Endothelial cell of coronary artery (primary cell): ENCODE measurements around the gene EXOC3L2. TPM values are rescaled to one million over a fixed set of nuclear protein-coding genes. Genes with fewer than 3 reads are reported as not detected.

Experiments
- total RNA-seq: library from RNA; depleted of rRNA; stranded (reverse); fragments of >200 nt; gene quantifications from 2 replicates; pipeline ENCODE4 v1.2.3, GENCODE V29; 2014

Gene EXOC3L2
- total RNA-seq: 0.66 and 2.1 TPM in 2 replicates

DNA sequence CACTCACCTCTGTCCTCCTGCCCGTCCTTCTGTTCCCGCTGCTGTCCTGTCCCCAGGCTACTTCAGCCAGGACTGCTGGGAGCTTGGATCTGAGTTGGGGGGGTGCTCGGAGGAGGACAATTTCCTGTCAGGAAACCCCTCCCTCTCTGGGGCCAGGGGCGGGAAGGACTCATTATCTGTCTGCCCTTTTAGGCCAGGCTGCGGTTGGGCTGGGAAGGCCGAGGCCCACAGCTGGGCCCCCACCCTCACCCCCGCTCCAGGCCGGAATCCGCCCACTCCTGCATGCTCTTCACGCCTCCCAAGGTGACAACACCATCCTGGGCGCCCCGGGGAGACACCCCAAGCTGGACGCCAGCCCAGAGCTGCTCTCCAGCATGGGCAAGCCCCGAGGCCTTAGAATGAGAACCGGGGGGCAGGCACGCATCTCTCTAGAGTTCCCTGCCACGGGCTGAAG lies at the start of gene EXOC3L2:
Gene EXOC3L2, minus strand, starts transcription at position 74 of the 454 bp plus-strand sequence. CDS start 6,362 bp downstream, outside the sequence.

DNA sequence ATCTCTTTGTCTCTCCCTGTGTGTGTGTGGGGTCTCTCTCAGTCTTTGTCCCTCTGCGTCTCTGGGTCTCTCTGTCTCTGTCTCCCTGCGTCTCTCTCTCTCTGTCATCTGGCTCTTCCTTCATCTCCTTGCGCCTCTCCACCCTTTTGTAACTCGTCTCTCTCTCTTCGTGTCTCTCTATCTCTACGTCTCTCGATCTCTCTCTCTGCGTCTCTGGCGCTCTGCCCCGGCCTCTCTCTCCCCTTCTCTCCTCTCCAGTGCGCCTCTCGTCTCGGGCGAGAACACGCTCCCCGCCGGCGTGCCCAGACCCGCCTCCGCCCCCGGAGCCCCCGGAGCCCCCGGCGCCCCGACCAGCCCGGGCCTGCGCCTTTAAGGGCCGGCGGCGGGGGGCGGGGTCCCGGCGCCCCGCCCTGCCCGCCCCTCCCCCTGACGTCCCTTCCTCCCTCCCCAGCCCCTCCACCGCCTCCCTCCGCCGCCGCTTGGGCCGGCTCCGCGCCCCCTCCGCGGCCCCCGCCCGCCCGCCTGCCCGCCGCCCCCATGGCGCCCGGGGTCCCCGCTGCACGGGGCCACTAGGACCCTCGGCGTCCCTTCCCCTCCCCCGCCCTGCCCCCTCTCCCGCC lies 5.7 kb upstream of the EXOC3L2 start, which contains the start of gene MARK4:
Gene MARK4, plus strand, starts transcription at position 440 of the 620 bp plus-strand sequence. CDS start 318 bp downstream, outside the sequence.

GRCh38 chr19:45178262-45179071 lies 66.7 kb downstream of the EXOC3L2 start, which contains the start of gene BLOC1S3:
BLOC1S3 (plus strand) TSS chr19:45178784; CDS start chr19:45179297, 513 bp downstream.

GRCh38 chr19:45177817-45178261 lies 67.4 kb downstream of the EXOC3L2 start, which contains the start of gene TRAPPC6A:
TRAPPC6A (minus strand) TSS chr19:45178237; CDS start chr19:45178218, 19 bp downstream.

Other genes starting within 250 kb of the EXOC3L2 start
- 7.1 and 10.7 TPM in 2 replicates for gene RELB, start 243.9 kb downstream of the EXOC3L2 start, total RNA-seq
- 9.8 and 20.9 TPM in 2 replicates for gene CLASRP, start 206.4 kb downstream of the EXOC3L2 start, total RNA-seq
- gene ZNF296, start 168.9 kb downstream of the EXOC3L2 start, total RNA-seq: 0.09 TPM in 2 replicates
- gene GEMIN7, start 166.1 kb downstream of the EXOC3L2 start, total RNA-seq: 17.8 and 20.6 TPM in 2 replicates
- 23.1 and 25.9 TPM in 2 replicates for gene PPP1R37, start 152.2 kb downstream of the EXOC3L2 start, total RNA-seq
- gene NKPD1, start 84.4 kb downstream of the EXOC3L2 start, total RNA-seq: 0.09 and 0.19 TPM in 2 replicates
- 11.6 and 12.7 TPM in 2 replicates for gene TRAPPC6A, start 67.2 kb downstream of the EXOC3L2 start, total RNA-seq
- gene BLOC1S3, start 66.6 kb downstream of the EXOC3L2 start, total RNA-seq: 2.2 and 3.9 TPM in 2 replicates
- 10.4 and 18.9 TPM in 2 replicates for gene MARK4, start 5.9 kb upstream of the EXOC3L2 start, total RNA-seq
- not detected in 2 replicates for gene CKM, start 77.5 kb upstream of the EXOC3L2 start, total RNA-seq
- gene KLC3, start 95.3 kb upstream of the EXOC3L2 start, total RNA-seq: 0.19 TPM in 1 of 2 replicates, not detected in the other
- gene ERCC2, start 125.2 kb upstream of the EXOC3L2 start, total RNA-seq: 26.1 and 55.5 TPM in 2 replicates
- gene PPP1R13L, start 159.7 kb upstream of the EXOC3L2 start, total RNA-seq: 4.5 and 25.9 TPM in 2 replicates
- gene POLR1G, start 161.2 kb upstream of the EXOC3L2 start, total RNA-seq: 16.6 and 17.5 TPM in 2 replicates
- 77.0 and 82.2 TPM in 2 replicates for gene ERCC1, start 178.5 kb upstream of the EXOC3L2 start, total RNA-seq
- gene FOSB, start 222.6 kb upstream of the EXOC3L2 start, total RNA-seq: 0.27 and 0.66 TPM in 2 replicates